Stimulated activated CD4-positive, alpha-beta T cell treated with anti-CD3 and anti-CD28 coated beads, Interleukin-4, amount 100 ng/mL, for 48 hours (primary cell): ENCODE data around the gene HUWE1.
"Not testable (repeated sequence)": the region's sequence is repeated elsewhere in the genome, so short reads cannot be mapped to it uniquely, and the experiment has no call there.

Source experiments
- DNase-seq, 2 donors: peaks; one replicate each; pipeline ENCODE4 v3.0.0-alpha.2; 2020; ENCODE audit warnings: low read depth in 2 of 2

The HUWE1 gene

GRCh38 chrX:53686151-53686885 lies at the start of gene HUWE1:
TSS of gene HUWE1 (minus strand) at chrX:53686719. CDS start at chrX:53654107, 32,612 bp downstream.
- peak; percentile 74 to 76 for DNase-seq

- no peak for DNase-seq
Observed at GRCh38 chrX:53732797-53733196, 46.3 kb upstream of the HUWE1 start.

GRCh38 chrX:53729751-53730150 lies 43.2 kb upstream of the HUWE1 start:
- DNase-seq, result no peak

GRCh38 chrX:53728506-53728905 lies 42.0 kb upstream of the HUWE1 start:
- no peak for DNase-seq

GRCh38 chrX:53724872-53725271 lies 38.4 kb upstream of the HUWE1 start:
- DNase-seq, result no peak

- DNase-seq, result no peak
Observed at GRCh38 chrX:53723381-53723780, 36.9 kb upstream of the HUWE1 start.

GRCh38 chrX:53721610-53722009 lies 35.1 kb upstream of the HUWE1 start:
- not testable (repeated sequence) for DNase-seq

- DNase-seq, result not testable (repeated sequence)
Observed at GRCh38 chrX:53719666-53720065, 33.1 kb upstream of the HUWE1 start.

- no peak for DNase-seq
Observed at GRCh38 chrX:53718073-53718472, 31.6 kb upstream of the HUWE1 start.

- no peak for DNase-seq
Observed at GRCh38 chrX:53717205-53717604, 30.7 kb upstream of the HUWE1 start.

- DNase-seq, result no peak
Observed at GRCh38 chrX:53716328-53717088, 30.0 kb upstream of the HUWE1 start.

- no peak for DNase-seq
Observed at GRCh38 chrX:53715346-53715924, 28.9 kb upstream of the HUWE1 start.

GRCh38 chrX:53714580-53715345 lies 28.2 kb upstream of the HUWE1 start:
- peak in 1 of 2 donors; percentile 53 for DNase-seq

- no peak for DNase-seq
Observed at GRCh38 chrX:53713987-53714579, 27.6 kb upstream of the HUWE1 start.

GRCh38 chrX:53711436-53711835 lies 24.9 kb upstream of the HUWE1 start:
- DNase-seq, result no peak

- no peak for DNase-seq
Observed at GRCh38 chrX:53704854-53705253, 18.3 kb upstream of the HUWE1 start.

GRCh38 chrX:53704294-53704693 lies 17.8 kb upstream of the HUWE1 start:
- DNase-seq, result no peak

GRCh38 chrX:53695946-53696549 lies 9.5 kb upstream of the HUWE1 start:
- DNase-seq, result no peak

- no peak for DNase-seq
Observed at GRCh38 chrX:53694642-53695041, 8.1 kb upstream of the HUWE1 start.

- no peak for DNase-seq
Observed at GRCh38 chrX:53688300-53688699, 1.8 kb upstream of the HUWE1 start.

- DNase-seq, result no peak
Observed at GRCh38 chrX:53685711-53686110, 808 bp downstream of the HUWE1 start.
